Ovary (tissue), 9 donors: Measurements from ENCODE around the gene CEP112. TPM values are rescaled to one million over a fixed set of nuclear protein-coding genes. Genes with fewer than 3 reads are reported as not detected.

Experiments
- DNase-seq, 5 donors: peaks; one replicate each; pipeline ENCODE4 v3.0.0-alpha.2; 2019 to 2020
- H3K27ac ChIP-seq, 2 donors: fragments of 200-600 bp; one replicate each; pipeline versions ENCODE4 v1.5.1 to v1.8.0; 2019 to 2022
- H3K27me3 ChIP-seq: fragments of 200-600 bp; one replicate; pipeline ENCODE4 v1.8.0; 2022
- H3K36me3 ChIP-seq: fragments of 200-600 bp; sonication (generic); one replicate; pipeline ENCODE4 v1.5.1; 2019
- H3K4me1 ChIP-seq: one replicate; pipeline ENCODE4 v1.8.1; 2013; ENCODE audit warnings: mild to moderate bottlenecking, moderate library complexity; ENCODE audit not compliant: insufficient read depth
- H3K4me3 ChIP-seq: fragments of 200-600 bp; sonication (generic); one replicate; pipeline ENCODE4 v1.5.1; 2017
- H3K9me3 ChIP-seq, 2 donors: fragments of 200-600 bp in 1 of 2; sonication (generic) in 1 of 2; one replicate each; pipeline versions ENCODE4 v1.5.1 to v1.8.1; 2013 to 2019; ENCODE audit warnings: mild to moderate bottlenecking in 1 of 2, moderate library complexity in 1 of 2
- CTCF ChIP-seq, 3 donors: fragments of 450-650 bp in 2 of 3; fragments of 200-600 bp in 1 of 3; IDR thresholded peaks; one replicate each; pipeline versions ENCODE4 v1.5.1 to v1.8.0; 2016 to 2022; ENCODE audit warnings: antibody characterized with exemption in 3 of 3, mild to moderate bottlenecking in 1 of 3
- EP300 ChIP-seq: sonication (generic); formaldehyde crosslinking; IDR thresholded peaks from one replicate; pipeline ENCODE4 v1.6.1; 2017; ENCODE audit warnings: antibody characterized with exemption
- POLR2A ChIP-seq: fragments of 450-650 bp; IDR thresholded peaks from one replicate; pipeline ENCODE4 v1.6.1; 2017; ENCODE audit warnings: antibody characterized with exemption, mild to moderate bottlenecking, moderate library complexity
- WGBS, 3 donors: extraction: QIAGEN DNeasy Blood & Tissue Kit in 1 of 3; methylation state at CpG; one replicate each; pipeline versions ENCODE4 v1.1.5 to v1.1.7; 2013 to 2017; 5-methylcytosine and 5-hydroxymethylcytosine counted together
- intact Hi-C, 4 donors: fragments of 100-400 bp; cut with DNase I; formaldehyde crosslinking; loops; one replicate each; pipeline versions ENCODE4 v1.11.0 to v1.15.1; 2022 to 2023
- polyA plus RNA-seq, 2 donors: library from polyadenylated mRNA; stranded (reverse); fragments of 200-250 nt in 1 of 2; fragments of 350-450 nt in 1 of 2; fragmentation: Illumina TruSeq in 1 of 2; extraction: RNeasy Lipid Tissue Mini Kit (QIAGEN cat#74804) in 1 of 2; gene quantifications; one replicate each; pipeline ENCODE4 v1.2.3, GENCODE V29; 2013 to 2014
- total RNA-seq, 7 donors: library from RNA; depleted of rRNA in 2 of 7; stranded (reverse); fragments of >200 nt in 2 of 7; fragmentation: NEBNext Ultra II Directional in 3 of 7; extraction: Animal tissue kit (Norgen Biotek cat#: 25700) in 3 of 7; gene quantifications; one replicate each; pipeline versions ENCODE4 v1.1.0 to v1.2.4, GENCODE V29; 2016 to 2023
- donor health status: DM: no; HTN: no; CAD: no; lungs with moderate emphysema.
- donor health status: DM: no; HTN: no; CAD: no.
- donor health status: Bipolar disorder and iron deficiency.
- donor health status: DM: yes; HTN: yes; CAD: no.
- donor health status: DM: no; HTN: no; CAD: no.
- donor health status: DM: yes; HTN: yes; CAD: no.

CEP112 gene
- total and polyA plus RNA-seq, 9 donors = 9.3 to 25.5 (median 16.9) TPM

- H3K36me3 ChIP-seq = no peaks in the 10 kb centered on the region
- peaks cover 1% of the 10 kb centered on the region for H3K4me1 ChIP-seq
- 73 to 97% (median 73%) methylated on average over 4 of the region's 4 CpGs for WGBS, 3 donors
- no peaks in the 10 kb centered on the region for H3K9me3 ChIP-seq
- intact Hi-C loops = no loop called here
- H3K4me3 ChIP-seq = no peak overlapping the region
- DNase-seq = no peak
- H3K27me3 ChIP-seq = no peaks in the 10 kb centered on the region
- TF ChIP-seq POLR2A = no peak
- TF ChIP-seq EP300 = no peak
- TF ChIP-seq CTCF (IDR thresholded peaks at IDR 0.05) = no peak
- no peak overlapping the region for H3K27ac ChIP-seq
Measured at GRCh38 chr17:65933290-65933689, 258.6 kb downstream of the CEP112 start.

GRCh38 chr17:65931246-65932149, 260.4 kb downstream of the CEP112 start:
- DNase-seq = no peak
- no peak overlapping the region for H3K27ac ChIP-seq
- 84 to 88% (median 87%) methylated on average over 3 of the region's 3 CpGs for WGBS, 3 donors
- intact Hi-C loops = no loop called here
- H3K4me3 ChIP-seq = no peak overlapping the region
- H3K4me1 ChIP-seq = peaks cover 1% of the 10 kb centered on the region
- TF ChIP-seq CTCF (IDR thresholded peaks at IDR 0.05) (no peak), EP300 (no peak), POLR2A (no peak)
- H3K9me3 ChIP-seq = no peaks in the 10 kb centered on the region
- no peaks in the 10 kb centered on the region for H3K27me3 ChIP-seq
- no peaks in the 10 kb centered on the region for H3K36me3 ChIP-seq

GRCh38 chr17:65930140-65930730, 261.7 kb downstream of the CEP112 start:
- intact Hi-C loops = no loop called here
- TF ChIP-seq CTCF (IDR thresholded peaks at IDR 0.05) (no peak), EP300 (no peak), POLR2A (no peak)
- Histone ChIP-seq H3K4me3 (no peak overlapping the region), H3K4me1 (peaks cover 1% of the 10 kb centered on the region), H3K27me3 (no peaks in the 10 kb centered on the region), H3K9me3 (no peaks in the 10 kb centered on the region), H3K36me3 (no peaks in the 10 kb centered on the region), H3K27ac (no peak overlapping the region)
- WGBS, 3 donors = 89 to 92% (median 90%) methylated on average over 2 of the region's 2 CpGs
- no peak for DNase-seq

- no peak for DNase-seq
- Histone ChIP-seq H3K27me3 (no peaks in the 10 kb centered on the region), H3K27ac (no peak overlapping the region), H3K36me3 (no peaks in the 10 kb centered on the region), H3K4me3 (no peak overlapping the region), H3K9me3 (no peaks in the 10 kb centered on the region), H3K4me1 (peaks cover 1% of the 10 kb centered on the region)
- WGBS, 3 donors = 97 to 99% (median 98%) methylated on average over 5 of the region's 5 CpGs
- TF ChIP-seq POLR2A (no peak), EP300 (no peak), CTCF (IDR thresholded peaks at IDR 0.05) (no peak)
- intact Hi-C loops = no loop called here
Measured at GRCh38 chr17:65926599-65926998, 265.3 kb downstream of the CEP112 start.
